Neural progenitor cell (in vitro differentiated cells): ENCODE data around the gene KLK2. TPM values are rescaled to one million over a fixed set of nuclear protein-coding genes. Genes with fewer than 3 reads are reported as not detected.

Experiments
- DNase-seq: peaks from one replicate; pipeline ENCODE4 v3.0.0-alpha.2; 2016; ENCODE audit warnings: low spot score
- H2AFZ ChIP-seq: fragments of 200-600 bp; sonication (generic); replicated peaks from 2 replicates; pipeline ENCODE4 v1.6.1; 2016; ENCODE audit warnings: antibody characterized with exemption
- H3F3A ChIP-seq: fragments of 200-600 bp; sonication (generic); 2 replicates; pipeline ENCODE4 v1.6.1; 2016; ENCODE audit warnings: antibody characterized with exemption, low read depth
- H3K27ac ChIP-seq: fragments of 200-600 bp; sonication (generic); 2 replicates; pipeline ENCODE4 v1.5.1; 2016; ENCODE audit warnings: mild to moderate bottlenecking
- H3K27me3 ChIP-seq: fragments of 200-600 bp; sonication (generic); 2 replicates; pipeline ENCODE4 v1.6.1; 2016; ENCODE audit warnings: mild to moderate bottlenecking, moderate library complexity
- H3K36me3 ChIP-seq: fragments of 200-600 bp; sonication (generic); 2 replicates; pipeline ENCODE4 v1.5.1; 2016
- H3K4me1 ChIP-seq: fragments of 200-600 bp; sonication (generic); 2 replicates; pipeline ENCODE4 v1.6.1; 2016; ENCODE audit warnings: mixed run types
- H3K4me2 ChIP-seq: fragments of 200-600 bp; sonication (generic); 2 replicates; pipeline ENCODE4 v1.6.1; 2016
- H3K4me3 ChIP-seq: fragments of 200-600 bp; sonication (generic); 2 replicates; pipeline ENCODE4 v1.5.1; 2016
- H3K79me2 ChIP-seq: fragments of 200-600 bp; sonication (generic); 2 replicates; pipeline ENCODE4 v1.6.1; 2016; ENCODE audit warnings: low read depth
- H3K9ac ChIP-seq: fragments of 200-600 bp; sonication (generic); 2 replicates; pipeline ENCODE4 v1.6.1; 2016
- H3K9me3 ChIP-seq: fragments of 200-600 bp; sonication (generic); 2 replicates; pipeline ENCODE4 v1.5.1; 2016; ENCODE audit warnings: low read depth
- H4K20me1 ChIP-seq: fragments of 200-600 bp; sonication (generic); 2 replicates; pipeline ENCODE4 v1.6.1; 2016; ENCODE audit warnings: low read depth
- H3K27ac Mint-ChIP-seq: 3 replicates; pipeline ENCODE4 v1.8.0; 2021; ENCODE audit warnings: mixed read lengths
- H3K27me3 Mint-ChIP-seq: 2 replicates; pipeline ENCODE4 v1.8.0; 2022; ENCODE audit warnings: low read depth, mild to moderate bottlenecking, inconsistent platforms, moderate library complexity, mixed read lengths; ENCODE audit not compliant: insufficient read depth
- H3K36me3 Mint-ChIP-seq: 3 replicates; pipeline ENCODE4 v1.8.0; 2021; ENCODE audit warnings: mixed read lengths
- H3K4me1 Mint-ChIP-seq: 3 replicates; pipeline ENCODE4 v1.8.0; 2021; ENCODE audit warnings: mixed read lengths
- H3K4me3 Mint-ChIP-seq: 3 replicates; pipeline ENCODE4 v1.8.0; 2021; ENCODE audit warnings: mild to moderate bottlenecking, moderate library complexity, mixed read lengths
- H3K9me3 Mint-ChIP-seq: 3 replicates; pipeline ENCODE4 v1.8.0; 2020; ENCODE audit warnings: mixed read lengths
- EZH2 ChIP-seq: fragments of 200-600 bp; sonication (generic); IDR thresholded peaks from 2 replicates; pipeline ENCODE4 v1.6.1; 2017; ENCODE audit warnings: antibody characterized with exemption, mild to moderate bottlenecking, moderate library complexity
- EZH2phosphoT487 ChIP-seq: fragments of 200-600 bp; sonication (generic); IDR thresholded peaks from 2 replicates; pipeline ENCODE4 v1.6.1; 2017; ENCODE audit warnings: antibody characterized with exemption
- total RNA-seq: library from RNA; depleted of rRNA; stranded (reverse); fragments of >200 nt; gene quantifications from 2 replicates; pipeline ENCODE4 v1.2.3, GENCODE V29; 2015; ENCODE audit warnings: low replicate concordance

Gene KLK2
- total RNA-seq, 1 donor from 2014 or later = not detected

GRCh38 chr19:50928831-50929230 lies 55.6 kb downstream of the KLK2 start:
- no peak overlapping the region for H3K4me3 ChIP-seq
- H3K4me1 Mint-ChIP-seq = peaks cover 4% of the 10 kb centered on the region
- H4K20me1 ChIP-seq = no peaks in the 10 kb centered on the region
- no peak for DNase-seq
- H3K9me3 Mint-ChIP-seq = peaks cover 2% of the 10 kb centered on the region
- H3F3A ChIP-seq = peaks cover 5% of the 10 kb centered on the region
- H3K4me2 ChIP-seq = no peak overlapping the region
- no peak overlapping the region for H3K4me3 Mint-ChIP-seq
- no peaks in the 10 kb centered on the region for H3K4me1 ChIP-seq
- no peak overlapping the region for H3K27ac ChIP-seq
- H3K79me2 ChIP-seq = no peaks in the 10 kb centered on the region
- H3K27me3 ChIP-seq = peaks cover 43% of the 10 kb centered on the region
- H3K9ac ChIP-seq = no peak overlapping the region
- H3K36me3 Mint-ChIP-seq = no peaks in the 10 kb centered on the region
- peaks cover 10% of the 10 kb centered on the region for H3K27me3 Mint-ChIP-seq
- H3K36me3 ChIP-seq = no peaks in the 10 kb centered on the region
- no peaks in the 10 kb centered on the region for H3K9me3 ChIP-seq
- no peak overlapping the region for H3K27ac Mint-ChIP-seq
- no peak overlapping the region for H2AFZ ChIP-seq
- TF ChIP-seq EZH2 = no peak
- TF ChIP-seq EZH2phosphoT487 = no peak

Other genes starting within 250 kb of the KLK2 start
- 0.41 and 1.1 TPM in 2 replicates for gene SYT3, start 233.6 kb upstream of the KLK2 start, total RNA-seq
- 1.3 and 6.0 TPM in 2 replicates for gene C19orf81, start 224.0 kb upstream of the KLK2 start, total RNA-seq
- gene SHANK1, start 153.6 kb upstream of the KLK2 start, total RNA-seq = 1.4 and 2.3 TPM in 2 replicates
- gene CLEC11A, start 150.1 kb upstream of the KLK2 start, total RNA-seq = 0.09 and 3.4 TPM in 2 replicates
- not detected in 2 replicates for gene GPR32, start 103.0 kb upstream of the KLK2 start, total RNA-seq
- gene ACP4, start 83.0 kb upstream of the KLK2 start, total RNA-seq = not detected in 2 replicates
- not detected in 2 replicates for gene KLK1, start 49.7 kb upstream of the KLK2 start, total RNA-seq
- not detected in 2 replicates for gene KLK15, start 39.9 kb upstream of the KLK2 start, total RNA-seq
- not detected in 2 replicates for gene KLK3, start 18.5 kb upstream of the KLK2 start, total RNA-seq
- gene KLK4, start 38.0 kb downstream of the KLK2 start, total RNA-seq = 0.68 TPM in 1 of 2 replicates, not detected in the other
- gene KLK5, start 79.6 kb downstream of the KLK2 start, total RNA-seq = not detected in 2 replicates
- not detected in 2 replicates for gene KLK6, start 96.2 kb downstream of the KLK2 start, total RNA-seq
- 0.28 and 0.36 TPM in 2 replicates for gene KLK7, start 110.5 kb downstream of the KLK2 start, total RNA-seq
- 0.46 TPM in 1 of 2 replicates, not detected in the other for gene KLK8, start 128.2 kb downstream of the KLK2 start, total RNA-seq
- 1.9 TPM in 1 of 2 replicates, not detected in the other for gene KLK10, start 146.3 kb downstream of the KLK2 start, total RNA-seq
- not detected in 2 replicates for gene KLK11, start 153.2 kb downstream of the KLK2 start, total RNA-seq
- not detected in 2 replicates for gene KLK12, start 161.6 kb downstream of the KLK2 start, total RNA-seq
- gene KLK13, start 191.7 kb downstream of the KLK2 start, total RNA-seq = not detected in 2 replicates
- gene KLK14, start 209.4 kb downstream of the KLK2 start, total RNA-seq = not detected in 2 replicates
- 0.24 and 5.6 TPM in 2 replicates for gene CTU1, start 235.0 kb downstream of the KLK2 start, total RNA-seq